Measurements from ENCODE around the gene SELENOF.
"Not testable (repeated sequence)": the region's sequence is repeated elsewhere in the genome, so short reads cannot be mapped to it uniquely, and the experiment has no call there.

Gene SELENOF

DNA sequence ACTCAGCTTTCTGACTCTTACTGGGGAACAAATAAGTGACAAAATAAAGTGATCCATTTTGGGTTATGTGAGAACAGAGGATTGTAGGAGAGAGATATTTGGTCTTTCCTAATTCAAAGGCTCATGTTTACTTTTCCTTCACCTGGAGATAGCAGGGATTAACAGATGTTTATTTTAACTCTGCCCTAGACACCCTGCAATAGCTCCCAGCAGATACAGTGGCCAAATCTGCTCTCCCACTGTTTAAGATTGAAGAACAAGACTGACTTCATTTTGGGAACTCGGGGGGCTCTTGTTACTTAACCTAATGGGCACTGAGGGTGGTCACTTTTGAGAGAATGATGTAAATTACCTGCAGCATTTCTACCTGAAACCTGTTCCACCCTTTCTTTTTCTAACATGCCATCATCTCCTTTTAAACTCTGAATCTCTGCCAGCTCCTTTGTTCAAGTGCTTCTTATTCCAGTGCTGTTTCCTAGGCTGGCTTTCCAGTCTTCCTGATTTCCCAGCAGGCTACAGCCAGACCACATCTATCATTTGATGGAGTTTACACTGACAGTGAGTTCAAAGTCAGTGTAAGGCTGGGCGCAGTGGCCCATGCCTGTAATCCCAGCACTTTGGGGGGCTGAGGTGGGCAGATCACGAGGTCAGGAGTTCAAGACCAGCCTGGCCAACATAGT, 90.0 kb downstream of the SELENOF start:
- Histone ChIP-seq H3K4me3 (ENCODE audit: low read length in 2 of 2) (no peak overlapping the region), H3K27me3 (ENCODE audit: control insufficient read depth in 2 of 2, insufficient read depth in 2 of 2, low read length in 2 of 2) (no peaks in the 10 kb centered on the region), H3K27ac (ENCODE audit: low read depth in 2 of 2, low read length in 2 of 2) (no peak overlapping the region), H3K4me1 (ENCODE audit: control insufficient read depth in 2 of 2, insufficient read depth in 2 of 2, low read length in 2 of 2) (no peaks in the 10 kb centered on the region), H3K9me3 (ENCODE audit: control insufficient read depth in 2 of 2, low read length in 2 of 2) (no peaks in the 10 kb centered on the region), H3K36me3 (ENCODE audit: control insufficient read depth in 2 of 2, insufficient read depth in 2 of 2, low read length in 2 of 2) (no peaks in the 10 kb centered on the region), H3K9ac (ENCODE audit: low read depth in 1 of 2, low read length in 2 of 2) (no peak overlapping the region)

DNA sequence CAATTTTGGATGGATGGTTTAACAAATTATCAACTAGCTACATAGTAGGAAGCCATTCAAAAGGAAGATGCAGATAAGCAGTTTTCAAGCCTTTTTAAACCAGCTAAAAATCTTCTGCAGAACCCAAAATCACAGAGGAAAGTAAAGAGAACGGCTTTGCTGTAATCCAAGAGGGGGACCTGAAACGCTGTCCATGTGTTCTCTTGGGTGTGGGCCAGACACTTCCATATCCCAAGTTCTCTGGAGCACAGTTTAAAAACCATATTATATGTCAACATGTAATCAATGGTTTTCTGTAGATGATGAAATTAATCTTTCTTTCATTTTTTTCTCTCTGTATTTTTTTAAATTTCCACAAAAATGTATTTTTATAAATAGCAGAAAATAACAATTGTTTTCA, 90.5 kb downstream of the SELENOF start:
- Histone ChIP-seq H3K36me3 (ENCODE audit: control insufficient read depth in 2 of 2, insufficient read depth in 2 of 2, low read length in 2 of 2) (no peaks in the 10 kb centered on the region), H3K27ac (ENCODE audit: low read depth in 2 of 2, low read length in 2 of 2) (no peak overlapping the region), H3K9me3 (ENCODE audit: control insufficient read depth in 2 of 2, low read length in 2 of 2) (no peaks in the 10 kb centered on the region), H3K4me1 (ENCODE audit: control insufficient read depth in 2 of 2, insufficient read depth in 2 of 2, low read length in 2 of 2) (no peaks in the 10 kb centered on the region), H3K27me3 (ENCODE audit: control insufficient read depth in 2 of 2, insufficient read depth in 2 of 2, low read length in 2 of 2) (no peaks in the 10 kb centered on the region), H3K4me3 (ENCODE audit: low read length in 2 of 2) (no peak overlapping the region), H3K9ac (ENCODE audit: low read depth in 1 of 2, low read length in 2 of 2) (no peak overlapping the region)

DNA sequence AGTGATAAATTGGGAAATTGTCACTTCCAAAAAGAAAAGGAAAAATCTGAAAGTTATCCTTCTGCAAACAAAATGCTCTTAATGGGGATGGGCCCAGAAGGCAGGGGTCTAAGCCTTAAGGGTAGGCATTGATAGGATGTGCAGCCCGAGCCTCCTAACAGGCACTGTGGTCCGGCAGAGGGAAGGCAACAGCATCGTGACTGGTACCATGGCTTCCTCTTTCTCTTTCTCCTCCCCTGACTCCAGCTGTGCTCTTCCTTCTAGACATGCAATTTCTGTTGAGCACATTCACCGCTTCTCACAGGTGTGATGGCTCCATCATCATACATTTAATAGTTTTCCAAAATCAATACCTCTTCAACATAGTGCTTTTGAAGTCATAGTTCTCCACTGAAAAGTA, 91.5 kb downstream of the SELENOF start:
- no peak overlapping the region for H3K4me3 ChIP-seq (ENCODE audit: low read length in 2 of 2)

DNA sequence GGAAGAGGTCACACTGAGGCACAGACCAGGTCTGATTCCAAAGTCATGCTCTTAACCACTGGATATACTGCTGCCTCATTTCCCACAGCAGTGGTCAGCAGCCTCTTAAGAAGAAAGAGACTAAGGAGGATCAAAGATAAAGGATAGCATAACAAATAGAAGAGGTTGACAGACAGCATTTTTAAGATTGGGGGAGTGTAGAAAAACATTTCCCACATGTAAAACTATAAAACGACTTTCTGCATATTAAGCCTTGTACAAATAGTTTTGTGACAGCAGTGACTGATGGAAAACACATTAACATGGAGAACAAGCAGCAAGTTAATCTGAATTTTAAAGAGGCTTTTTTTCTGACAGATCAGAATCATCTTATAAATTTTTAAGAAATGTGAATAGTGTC, 92.0 kb downstream of the SELENOF start:
- H3K36me3 ChIP-seq (ENCODE audit: control insufficient read depth in 2 of 2, insufficient read depth in 2 of 2, low read length in 2 of 2): no peaks in the 10 kb centered on the region
- H3K9ac ChIP-seq (ENCODE audit: low read depth in 1 of 2, low read length in 2 of 2): no peak overlapping the region
- H3K27ac ChIP-seq (ENCODE audit: low read depth in 2 of 2, low read length in 2 of 2): no peak overlapping the region
- no peak overlapping the region for H3K4me3 ChIP-seq (ENCODE audit: low read length in 2 of 2)
- H3K4me1 ChIP-seq (ENCODE audit: control insufficient read depth in 2 of 2, insufficient read depth in 2 of 2, low read length in 2 of 2): no peaks in the 10 kb centered on the region
- no peaks in the 10 kb centered on the region for H3K9me3 ChIP-seq (ENCODE audit: control insufficient read depth in 2 of 2, low read length in 2 of 2)
- no peaks in the 10 kb centered on the region for H3K27me3 ChIP-seq (ENCODE audit: control insufficient read depth in 2 of 2, insufficient read depth in 2 of 2, low read length in 2 of 2)

More for the DNA sequence above, 91.5 kb downstream of the SELENOF start:
- Histone ChIP-seq H3K9me3 (ENCODE audit: control insufficient read depth in 2 of 2, low read length in 2 of 2) (no peaks in the 10 kb centered on the region), H3K36me3 (ENCODE audit: control insufficient read depth in 2 of 2, insufficient read depth in 2 of 2, low read length in 2 of 2) (no peaks in the 10 kb centered on the region), H3K27ac (ENCODE audit: low read depth in 2 of 2, low read length in 2 of 2) (no peak overlapping the region), H3K4me1 (ENCODE audit: control insufficient read depth in 2 of 2, insufficient read depth in 2 of 2, low read length in 2 of 2) (no peaks in the 10 kb centered on the region), H3K9ac (ENCODE audit: low read depth in 1 of 2, low read length in 2 of 2) (no peak overlapping the region), H3K27me3 (ENCODE audit: control insufficient read depth in 2 of 2, insufficient read depth in 2 of 2, low read length in 2 of 2) (no peaks in the 10 kb centered on the region)

DNA sequence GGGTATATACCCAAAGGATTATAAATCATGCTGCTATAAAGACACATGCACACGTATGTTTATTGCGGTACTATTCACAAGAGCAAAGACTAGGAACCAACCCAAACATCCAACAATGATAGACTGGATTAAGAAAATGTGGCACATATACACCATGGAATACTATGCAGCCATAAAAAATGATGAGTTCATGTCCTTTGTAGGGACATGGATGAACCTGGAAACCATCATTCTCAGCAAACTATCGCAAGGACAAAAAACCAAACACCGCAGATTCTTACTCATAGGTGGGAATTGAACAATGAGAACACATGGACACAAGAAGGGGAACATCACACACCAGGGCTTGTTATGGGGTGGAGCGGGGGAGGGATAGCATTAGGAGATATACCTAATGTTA, 94.0 kb downstream of the SELENOF start:
- not testable (repeated sequence) for H3K9me3 ChIP-seq (ENCODE audit: control insufficient read depth in 2 of 2, low read length in 2 of 2); H3K4me3 ChIP-seq (ENCODE audit: low read length in 2 of 2); H3K27ac ChIP-seq (ENCODE audit: low read depth in 2 of 2, low read length in 2 of 2)

DNA sequence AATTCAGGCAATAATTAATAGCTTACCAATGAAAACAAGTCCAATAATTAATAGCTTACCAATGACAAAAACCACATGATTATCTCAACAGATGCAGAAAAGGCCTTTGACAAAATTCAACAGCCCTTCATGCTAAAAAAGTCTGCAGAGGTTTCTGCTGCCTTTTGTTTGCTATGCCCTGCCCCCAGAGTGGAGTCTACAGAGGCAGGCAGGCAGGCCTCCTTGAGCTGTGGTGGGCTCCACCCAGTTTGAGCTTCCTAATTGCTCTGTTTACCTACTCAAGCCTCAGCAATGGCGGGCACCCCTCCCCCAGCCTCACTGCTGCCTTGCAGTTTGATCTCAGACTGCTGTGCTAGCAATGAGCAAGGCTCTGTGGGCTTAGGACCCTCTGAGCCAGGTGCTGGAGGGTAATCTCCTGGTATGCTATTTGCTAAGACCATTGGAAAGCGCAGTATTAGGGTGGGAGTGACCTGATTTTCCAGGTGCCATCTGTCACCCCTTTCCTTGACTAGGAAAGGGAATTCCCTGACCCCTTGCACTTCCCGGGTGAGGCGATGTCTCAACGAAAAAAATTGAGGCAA, 96.6 kb downstream of the SELENOF start:
- H3K9ac ChIP-seq (ENCODE audit: low read depth in 1 of 2, low read length in 2 of 2); H3K27me3 ChIP-seq (ENCODE audit: control insufficient read depth in 2 of 2, insufficient read depth in 2 of 2, low read length in 2 of 2); H3K9me3 ChIP-seq (ENCODE audit: control insufficient read depth in 2 of 2, low read length in 2 of 2); H3K4me1 ChIP-seq (ENCODE audit: control insufficient read depth in 2 of 2, insufficient read depth in 2 of 2, low read length in 2 of 2); H3K27ac ChIP-seq (ENCODE audit: low read depth in 2 of 2, low read length in 2 of 2); H3K36me3 ChIP-seq (ENCODE audit: control insufficient read depth in 2 of 2, insufficient read depth in 2 of 2, low read length in 2 of 2); H3K4me3 ChIP-seq (ENCODE audit: low read length in 2 of 2): not testable (repeated sequence)

More for the DNA sequence above, 94.0 kb downstream of the SELENOF start:
- not testable (repeated sequence) for H3K9ac ChIP-seq (ENCODE audit: low read depth in 1 of 2, low read length in 2 of 2); H3K36me3 ChIP-seq (ENCODE audit: control insufficient read depth in 2 of 2, insufficient read depth in 2 of 2, low read length in 2 of 2); H3K4me1 ChIP-seq (ENCODE audit: control insufficient read depth in 2 of 2, insufficient read depth in 2 of 2, low read length in 2 of 2); H3K27me3 ChIP-seq (ENCODE audit: control insufficient read depth in 2 of 2, insufficient read depth in 2 of 2, low read length in 2 of 2)

DNA sequence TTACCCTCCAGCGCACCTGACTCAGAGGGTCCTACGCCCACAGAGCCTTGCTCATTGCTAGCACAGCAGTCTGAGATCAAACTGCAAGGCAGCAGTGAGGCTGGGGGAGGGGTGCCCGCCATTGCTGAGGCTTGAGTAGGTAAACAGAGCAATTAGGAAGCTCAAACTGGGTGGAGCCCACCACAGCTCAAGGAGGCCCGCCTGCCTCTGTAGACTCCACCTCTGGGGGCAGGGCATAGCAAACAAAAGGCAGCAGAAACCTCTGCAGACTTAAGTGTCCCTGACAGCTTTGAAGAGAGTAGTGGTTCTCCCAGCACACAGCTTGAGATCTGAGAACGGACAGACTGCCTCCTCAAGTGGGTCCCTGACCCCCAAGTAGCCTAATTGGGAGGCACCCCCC, 99.8 kb downstream of the SELENOF start:
- H3K9ac ChIP-seq (ENCODE audit: low read depth in 1 of 2, low read length in 2 of 2); H3K4me1 ChIP-seq (ENCODE audit: control insufficient read depth in 2 of 2, insufficient read depth in 2 of 2, low read length in 2 of 2); H3K4me3 ChIP-seq (ENCODE audit: low read length in 2 of 2); H3K9me3 ChIP-seq (ENCODE audit: control insufficient read depth in 2 of 2, low read length in 2 of 2); H3K27ac ChIP-seq (ENCODE audit: low read depth in 2 of 2, low read length in 2 of 2); H3K36me3 ChIP-seq (ENCODE audit: control insufficient read depth in 2 of 2, insufficient read depth in 2 of 2, low read length in 2 of 2); H3K27me3 ChIP-seq (ENCODE audit: control insufficient read depth in 2 of 2, insufficient read depth in 2 of 2, low read length in 2 of 2): not testable (repeated sequence)
